PC-9 (cell line): Measurements from ENCODE around the gene SLC10A7.

Experiments
- EZH2 ChIP-seq: fragments of 200-600 bp; sonication (generic); IDR thresholded peaks from 2 replicates; pipeline ENCODE4 v1.8.0; 2017; ENCODE audit warnings: antibody characterized with exemption, low read depth
- TF ChIP-seq, protein P1 (sequence below): fragments of 200-600 bp; sonication (generic); conservative IDR thresholded peaks from 2 replicates; pipeline ENCODE4 v1.6.1; 2017; ENCODE audit warnings: mixed run types, antibody characterized with exemption, mild to moderate bottlenecking, moderate library complexity

GRCh38 chr4:146237092-146237491 is 284.6 kb downstream of the SLC10A7 start:
- TF ChIP-seq, protein P1, sequence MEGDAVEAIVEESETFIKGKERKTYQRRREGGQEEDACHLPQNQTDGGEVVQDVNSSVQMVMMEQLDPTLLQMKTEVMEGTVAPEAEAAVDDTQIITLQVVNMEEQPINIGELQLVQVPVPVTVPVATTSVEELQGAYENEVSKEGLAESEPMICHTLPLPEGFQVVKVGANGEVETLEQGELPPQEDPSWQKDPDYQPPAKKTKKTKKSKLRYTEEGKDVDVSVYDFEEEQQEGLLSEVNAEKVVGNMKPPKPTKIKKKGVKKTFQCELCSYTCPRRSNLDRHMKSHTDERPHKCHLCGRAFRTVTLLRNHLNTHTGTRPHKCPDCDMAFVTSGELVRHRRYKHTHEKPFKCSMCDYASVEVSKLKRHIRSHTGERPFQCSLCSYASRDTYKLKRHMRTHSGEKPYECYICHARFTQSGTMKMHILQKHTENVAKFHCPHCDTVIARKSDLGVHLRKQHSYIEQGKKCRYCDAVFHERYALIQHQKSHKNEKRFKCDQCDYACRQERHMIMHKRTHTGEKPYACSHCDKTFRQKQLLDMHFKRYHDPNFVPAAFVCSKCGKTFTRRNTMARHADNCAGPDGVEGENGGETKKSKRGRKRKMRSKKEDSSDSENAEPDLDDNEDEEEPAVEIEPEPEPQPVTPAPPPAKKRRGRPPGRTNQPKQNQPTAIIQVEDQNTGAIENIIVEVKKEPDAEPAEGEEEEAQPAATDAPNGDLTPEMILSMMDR, result no peak
- no peak for TF ChIP-seq EZH2
